ENCODE data around the gene DUSP28.

- TF ChIP-seq CTCF (conservative IDR thresholded peaks at IDR 0.05): no peak
- TF ChIP-seq EZH2 (IDR thresholded peaks at IDR 0.05; ENCODE audit: low read depth): no peak
Observed at GRCh38 chr2:240575101-240575965, 15.2 kb downstream of the DUSP28 start.
